ENCODE results near the gene C10orf71.

Gene C10orf71

GRCh38 chr10:49354593-49354992 lies 55.6 kb downstream of the C10orf71 start:
- no peak for ATAC-seq (ENCODE audit: low read depth)
- no peak overlapping the region for H3K4me3 ChIP-seq (ENCODE audit: severe bottlenecking)
- no peaks in the 10 kb centered on the region for H3K36me3 ChIP-seq (ENCODE audit: low read depth)
- no peaks in the 10 kb centered on the region for H3K4me1 ChIP-seq (ENCODE audit: insufficient read depth, poor library complexity, severe bottlenecking)
- no peak for TF ChIP-seq CTCF (IDR thresholded peaks at IDR 0.05; ENCODE audit: poor library complexity, severe bottlenecking)
- H3K27me3 ChIP-seq (ENCODE audit: insufficient read depth, poor library complexity, severe bottlenecking), result no peaks in the 10 kb centered on the region
- no peak for DNase-seq (ENCODE audit: low spot score)
- no peak overlapping the region for H3K27ac ChIP-seq (ENCODE audit: poor library complexity, severe bottlenecking)
- no peaks in the 10 kb centered on the region for H3K9me3 ChIP-seq (ENCODE audit: severe bottlenecking)

GRCh38 chr10:49355221-49355620 lies 56.3 kb downstream of the C10orf71 start:
- H3K4me3 ChIP-seq (ENCODE audit: severe bottlenecking), result no peak overlapping the region
- TF ChIP-seq CTCF (IDR thresholded peaks at IDR 0.05; ENCODE audit: poor library complexity, severe bottlenecking), result no peak
- DNase-seq (ENCODE audit: low spot score), result no peak
- no peaks in the 10 kb centered on the region for H3K36me3 ChIP-seq (ENCODE audit: low read depth)
- H3K4me1 ChIP-seq (ENCODE audit: insufficient read depth, poor library complexity, severe bottlenecking), result no peaks in the 10 kb centered on the region
- ATAC-seq (ENCODE audit: low read depth), result no peak
- no peak overlapping the region for H3K27ac ChIP-seq (ENCODE audit: poor library complexity, severe bottlenecking)
- no peaks in the 10 kb centered on the region for H3K27me3 ChIP-seq (ENCODE audit: insufficient read depth, poor library complexity, severe bottlenecking)
- no peaks in the 10 kb centered on the region for H3K9me3 ChIP-seq (ENCODE audit: severe bottlenecking)

GRCh38 chr10:49356181-49356580 lies 57.2 kb downstream of the C10orf71 start:
- Histone ChIP-seq H3K36me3 (ENCODE audit: low read depth) (no peaks in the 10 kb centered on the region), H3K27ac (ENCODE audit: poor library complexity, severe bottlenecking) (no peak overlapping the region), H3K27me3 (ENCODE audit: insufficient read depth, poor library complexity, severe bottlenecking) (no peaks in the 10 kb centered on the region), H3K4me1 (ENCODE audit: insufficient read depth, poor library complexity, severe bottlenecking) (no peaks in the 10 kb centered on the region), H3K9me3 (ENCODE audit: severe bottlenecking) (no peaks in the 10 kb centered on the region), H3K4me3 (ENCODE audit: severe bottlenecking) (no peak overlapping the region)
- no peak for ATAC-seq (ENCODE audit: low read depth)
- no peak for DNase-seq (ENCODE audit: low spot score)
- no peak for TF ChIP-seq CTCF (IDR thresholded peaks at IDR 0.05; ENCODE audit: poor library complexity, severe bottlenecking)

- H3K27me3 ChIP-seq (ENCODE audit: insufficient read depth, poor library complexity, severe bottlenecking), result no peaks in the 10 kb centered on the region
- TF ChIP-seq CTCF (IDR thresholded peaks at IDR 0.05; ENCODE audit: poor library complexity, severe bottlenecking), result no peak
- H3K36me3 ChIP-seq (ENCODE audit: low read depth), result no peaks in the 10 kb centered on the region
- no peak for ATAC-seq (ENCODE audit: low read depth)
- H3K4me3 ChIP-seq (ENCODE audit: severe bottlenecking), result no peak overlapping the region
- no peak overlapping the region for H3K27ac ChIP-seq (ENCODE audit: poor library complexity, severe bottlenecking)
- H3K9me3 ChIP-seq (ENCODE audit: severe bottlenecking), result no peaks in the 10 kb centered on the region
- DNase-seq (ENCODE audit: low spot score), result no peak
- no peaks in the 10 kb centered on the region for H3K4me1 ChIP-seq (ENCODE audit: insufficient read depth, poor library complexity, severe bottlenecking)
Observed at GRCh38 chr10:49356944-49357343, 58.0 kb downstream of the C10orf71 start.

GRCh38 chr10:49357910-49358309 lies 58.9 kb downstream of the C10orf71 start:
- H3K36me3 ChIP-seq (ENCODE audit: low read depth), result no peaks in the 10 kb centered on the region
- H3K27ac ChIP-seq (ENCODE audit: poor library complexity, severe bottlenecking), result no peak overlapping the region
- no peak for TF ChIP-seq CTCF (IDR thresholded peaks at IDR 0.05; ENCODE audit: poor library complexity, severe bottlenecking)
- H3K4me1 ChIP-seq (ENCODE audit: insufficient read depth, poor library complexity, severe bottlenecking), result no peaks in the 10 kb centered on the region
- DNase-seq (ENCODE audit: low spot score), result no peak
- H3K9me3 ChIP-seq (ENCODE audit: severe bottlenecking), result no peaks in the 10 kb centered on the region
- no peaks in the 10 kb centered on the region for H3K27me3 ChIP-seq (ENCODE audit: insufficient read depth, poor library complexity, severe bottlenecking)
- no peak for ATAC-seq (ENCODE audit: low read depth)
- H3K4me3 ChIP-seq (ENCODE audit: severe bottlenecking), result no peak overlapping the region
